Endothelial cell of umbilical vein (primary cell): ENCODE results near the gene SERPINB7.

Source experiments
- FOS ChIP-seq: IDR thresholded peaks from 2 replicates; pipeline ENCODE4 v1.6.1; 2011; ENCODE audit warnings: mild to moderate bottlenecking, low read length, moderate library complexity, borderline replicate concordance; ENCODE audit not compliant: insufficient read depth
- TF ChIP-seq, protein P1 (sequence below), 2 donors: IDR thresholded peaks; 1 replicate in 1 of 2; 2 replicates in 1 of 2; pipeline ENCODE4 v1.5.1; 2011; ENCODE audit warnings: low read length in 2 of 2, mild to moderate bottlenecking in 2 of 2, moderate library complexity in 2 of 2, control low read depth in 1 of 2, inconsistent platforms in 1 of 2, low read depth in 1 of 2; ENCODE audit not compliant: insufficient read depth in 1 of 2; ENCODE audit errors: extremely low read depth in 1 of 2

GRCh38 chr18:63834471-63835113 lies 59.4 kb downstream of the SERPINB7 start:
- TF ChIP-seq, protein P1, sequence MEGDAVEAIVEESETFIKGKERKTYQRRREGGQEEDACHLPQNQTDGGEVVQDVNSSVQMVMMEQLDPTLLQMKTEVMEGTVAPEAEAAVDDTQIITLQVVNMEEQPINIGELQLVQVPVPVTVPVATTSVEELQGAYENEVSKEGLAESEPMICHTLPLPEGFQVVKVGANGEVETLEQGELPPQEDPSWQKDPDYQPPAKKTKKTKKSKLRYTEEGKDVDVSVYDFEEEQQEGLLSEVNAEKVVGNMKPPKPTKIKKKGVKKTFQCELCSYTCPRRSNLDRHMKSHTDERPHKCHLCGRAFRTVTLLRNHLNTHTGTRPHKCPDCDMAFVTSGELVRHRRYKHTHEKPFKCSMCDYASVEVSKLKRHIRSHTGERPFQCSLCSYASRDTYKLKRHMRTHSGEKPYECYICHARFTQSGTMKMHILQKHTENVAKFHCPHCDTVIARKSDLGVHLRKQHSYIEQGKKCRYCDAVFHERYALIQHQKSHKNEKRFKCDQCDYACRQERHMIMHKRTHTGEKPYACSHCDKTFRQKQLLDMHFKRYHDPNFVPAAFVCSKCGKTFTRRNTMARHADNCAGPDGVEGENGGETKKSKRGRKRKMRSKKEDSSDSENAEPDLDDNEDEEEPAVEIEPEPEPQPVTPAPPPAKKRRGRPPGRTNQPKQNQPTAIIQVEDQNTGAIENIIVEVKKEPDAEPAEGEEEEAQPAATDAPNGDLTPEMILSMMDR (IDR thresholded peaks at IDR 0.05; ENCODE audit: extremely low read depth in 1 of 2, insufficient read depth in 1 of 2, low read depth in 1 of 2, low read length in 2 of 2): no peak
- no peak for TF ChIP-seq FOS
